DMS153 treated with DMSO at 0.1 percent for 48 hours (cell line): ENCODE results near the gene PIGC.
A peak's percentile ranks its signal among the peaks of the same experiment; 100 is the strongest.

ENCODE experiments used
- DNase-seq: peaks from one replicate; lab custom pipeline; 2025; ENCODE audit not compliant: unreplicated experiment; lab: John Stamatoyannopoulos, UW

PIGC gene

GRCh38 chr1:172399756-172400721 is 43.8 kb downstream of the PIGC start:
- no peak for DNase-seq

GRCh38 chr1:172398970-172399755 is 44.7 kb downstream of the PIGC start:
- peak; percentile 85 for DNase-seq

DNA sequence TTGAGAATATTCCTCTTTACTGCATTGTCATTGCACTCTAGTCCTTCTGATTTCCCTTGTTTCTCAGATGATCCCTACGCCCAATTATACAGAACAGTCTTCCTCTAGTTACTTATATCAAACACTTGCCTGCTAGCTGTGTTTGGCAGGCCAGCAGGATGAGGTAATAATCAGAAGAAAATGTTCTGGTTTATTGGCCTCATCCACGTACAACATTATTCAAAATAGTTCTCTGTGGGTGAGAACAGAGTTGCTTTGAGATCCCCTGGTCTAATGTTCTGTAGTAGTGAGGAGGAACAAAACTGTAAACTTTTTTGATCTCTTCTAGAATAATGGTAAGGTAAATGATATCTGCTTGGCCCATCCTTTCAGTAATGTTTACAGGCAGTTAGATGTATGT is 45.7 kb downstream of the PIGC start:
- DNase-seq, result no peak

- no peak for DNase-seq
These were observed 46.2 kb downstream of the PIGC start for GRCh38 chr1:172397633-172398032.

- no peak for DNase-seq
These were observed 46.6 kb downstream of the PIGC start for GRCh38 chr1:172397221-172397620.

- DNase-seq, result no peak
These were observed 48.3 kb downstream of the PIGC start for GRCh38 chr1:172395576-172395975.

DNA sequence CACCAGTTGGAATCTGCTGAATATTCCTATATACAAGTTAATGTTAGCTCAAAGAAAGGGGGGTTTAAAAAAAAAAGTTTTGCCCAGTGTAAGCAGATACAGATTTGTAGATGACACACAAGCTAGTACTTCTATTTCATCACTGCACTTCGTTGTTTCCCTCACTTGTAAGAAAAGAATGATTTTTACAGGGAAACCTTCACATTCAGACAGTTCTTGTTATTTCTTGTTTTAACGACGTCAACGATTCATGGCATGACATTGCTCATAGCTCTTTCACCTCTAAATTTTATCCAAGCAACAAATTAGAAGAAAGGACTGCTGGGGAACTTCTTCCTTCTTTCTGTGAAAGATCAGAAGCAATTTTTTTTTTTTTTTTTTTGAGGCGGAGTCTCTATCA is 49.1 kb downstream of the PIGC start:
- DNase-seq, result no peak

DNA sequence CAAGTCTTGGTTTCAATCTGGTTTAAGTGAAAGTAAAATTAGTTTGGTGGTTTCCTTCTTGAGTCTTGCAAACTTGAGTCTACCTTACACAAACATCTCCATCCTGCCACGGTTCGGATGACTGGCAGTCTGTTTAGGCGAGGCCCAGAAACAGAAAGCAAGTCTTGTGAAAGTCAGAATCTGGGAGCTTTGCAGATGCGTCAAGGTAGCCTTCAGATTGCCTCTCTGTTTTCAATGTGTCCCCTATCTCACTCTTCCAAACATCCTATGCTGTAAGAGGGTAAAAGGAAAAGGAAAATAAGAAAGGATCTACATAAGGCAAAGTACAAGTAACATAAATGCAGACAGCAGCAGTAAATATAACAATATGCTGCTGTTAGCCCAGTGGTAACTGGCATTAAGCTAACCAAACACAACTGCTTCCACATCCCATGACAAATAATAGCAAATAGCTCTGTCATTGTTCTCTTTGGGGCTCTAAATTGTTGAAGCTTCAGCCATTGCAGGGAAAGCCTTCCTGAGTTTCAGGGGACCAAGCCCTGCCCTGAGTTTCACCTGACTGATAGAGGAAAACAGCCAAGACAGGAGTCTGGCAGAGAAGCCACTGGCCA is 49.6 kb downstream of the PIGC start:
- DNase-seq, result no peak

- no peak for DNase-seq
These were observed 50.5 kb downstream of the PIGC start for GRCh38 chr1:172393354-172393753.

DNA sequence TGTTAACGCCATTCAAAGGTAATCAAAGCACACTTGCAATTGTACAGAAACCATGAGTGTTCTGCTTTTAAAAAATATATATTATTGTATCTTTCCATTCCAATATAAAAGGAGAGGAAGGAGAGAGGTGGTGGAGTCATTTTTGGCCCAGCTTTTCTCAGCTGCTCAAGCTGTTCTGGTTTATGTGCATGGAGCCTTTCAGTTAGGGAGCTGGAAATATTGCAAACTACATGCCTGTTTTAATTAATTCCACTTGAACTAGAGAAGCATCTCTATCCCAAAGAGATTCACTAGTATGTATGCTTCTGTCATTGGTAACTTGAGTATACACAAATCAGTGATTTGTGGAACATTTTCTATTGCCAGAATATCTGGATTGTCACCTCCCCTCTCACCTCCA is 51.9 kb downstream of the PIGC start:
- DNase-seq, result no peak
